ENCODE data around the gene STOX1. TPM values are rescaled to one million over a fixed set of nuclear protein-coding genes. Genes with fewer than 3 reads are reported as not detected.
"Not testable (repeated sequence)": the region's sequence is repeated elsewhere in the genome, so short reads cannot be mapped to it uniquely, and the experiment has no call there.

STOX1 gene
- total and polyA plus RNA-seq, 2 of the 8 experiments (the other 6 are each of a cell fraction or from before 2014, with no cell fraction given) = 0.92 to 2.6 TPM

- H2BK120ac ChIP-seq (replicated peaks; ENCODE audit: low read depth, low read length) = no peak overlapping the region
- H3K36me3 ChIP-seq (ENCODE audit: control insufficient read depth in 2 of 4, insufficient read depth in 4 of 4, low read length in 3 of 4) = no peaks in the 10 kb centered on the region; a peak in 1 of 8 replicates
- DNase-seq (ENCODE audit: low read depth in 1 of 2, low spot score in 2 of 2) = no peak
- no peaks in the 10 kb centered on the region for H3K79me1 ChIP-seq (ENCODE audit: low read depth, low read length)
- no peak overlapping the region for H3K27ac ChIP-seq (ENCODE audit: low read depth, low read length)
- no peak overlapping the region for H3K18ac ChIP-seq (ENCODE audit: extremely low read depth, low read length)
- H3K14ac ChIP-seq (ENCODE audit: insufficient read length) = no peak overlapping the region
- no peak overlapping the region for H3K4me2 ChIP-seq (ENCODE audit: insufficient read depth in 1 of 2, low read depth in 2 of 2, low read length in 2 of 2)
- no peak overlapping the region for H3K23ac ChIP-seq (ENCODE audit: insufficient read length)
- no peak overlapping the region for H2BK12ac ChIP-seq (ENCODE audit: low read depth, low read length)
- no peak overlapping the region for H3K4ac ChIP-seq (replicated peaks; ENCODE audit: insufficient read length, low read depth, low read length)
- no peak overlapping the region for H3K9ac ChIP-seq (replicated peaks in 1 of 4; ENCODE audit: extremely low read depth in 1 of 4, low read depth in 3 of 4, low read length in 3 of 4)
- H4K8ac ChIP-seq (ENCODE audit: extremely low read depth, insufficient read depth, low read length) = no peak overlapping the region
- H3K9me3 ChIP-seq (ENCODE audit: insufficient read depth in 2 of 2, low read depth in 1 of 2, low read length in 1 of 2) = peaks cover 28 to 36% of the 10 kb centered on the region in 2 experiments
- ChIA-PET POLR2A (ENCODE audit: partially characterized antibody) (no interaction called here), CTCF (ENCODE audit: partially characterized antibody) (interaction anchor here (1.7 kb wide), 1 partner anchor 12 kb away, joined by 3 read pairs; no protein-coding TSS in a partner anchor)
- FAIRE-seq = no peak
- H2BK15ac ChIP-seq (ENCODE audit: low read length) = no peak overlapping the region
- no peaks in the 10 kb centered on the region for H3K4me1 ChIP-seq (replicated peaks in 1 of 4; ENCODE audit: control insufficient read depth in 3 of 4, insufficient read depth in 4 of 4, low read length in 3 of 4)
- 96% methylated on average over 1 of the region's 1 CpG; no CpG with 5 or more reads in 1 of the 2 experiments for WGBS, 2 experiments (ENCODE audit: extremely low coverage in 1 of 2, insufficient coverage in 1 of 2, insufficient read length in 1 of 2, insufficient replicate concordance in 2 of 2, low coverage in 1 of 2, low lambda C conversion rate in 2 of 2, missing lambda C conversion rate in 1 of 2)
- H3K79me2 ChIP-seq (ENCODE audit: control insufficient read depth in 1 of 2, insufficient read depth in 2 of 2, low read length in 2 of 2) = no peaks in the 10 kb centered on the region
- no peak overlapping the region for H2AK5ac ChIP-seq (ENCODE audit: low read depth, low read length)
- H2BK20ac ChIP-seq (ENCODE audit: low read length) = no peak overlapping the region
- no peaks in the 10 kb centered on the region for H3K27me3 ChIP-seq (replicated peaks in 1 of 4; ENCODE audit: control insufficient read depth in 3 of 4, extremely low read depth in 1 of 4, insufficient read depth in 3 of 4, low read length in 3 of 4)
- no peak overlapping the region for H3K56ac ChIP-seq (replicated peaks; ENCODE audit: insufficient read length, low read depth, low read length)
- no peak overlapping the region for H4K5ac ChIP-seq (ENCODE audit: insufficient read length, low read depth, low read length)
- TF ChIP-seq PHF8 (conservative IDR thresholded peaks at IDR 0.05; ENCODE audit: low read depth, low read length) = no peak
- no peak overlapping the region for H2AFZ ChIP-seq (ENCODE audit: low read length)
- H2BK5ac ChIP-seq (ENCODE audit: low read depth, low read length) = no peak overlapping the region
- no peaks in the 10 kb centered on the region for H3K23me2 ChIP-seq (ENCODE audit: low read depth, low read length)
- H3K4me3 ChIP-seq (ENCODE audit: extremely low read depth in 1 of 4, insufficient read depth in 2 of 4, low read depth in 3 of 4, low read length in 4 of 4) = no peak overlapping the region
- H4K91ac ChIP-seq (replicated peaks; ENCODE audit: insufficient read length, low read length) = no peak overlapping the region
- H4K20me1 ChIP-seq (replicated peaks in 1 of 2; ENCODE audit: control insufficient read depth in 1 of 2, insufficient read depth in 2 of 2, low read length in 2 of 2) = no peaks in the 10 kb centered on the region
These were observed 37.3 kb downstream of the STOX1 start for GRCh38 chr10:68864611-68865010.

- FAIRE-seq; H3K4ac ChIP-seq (replicated peaks; ENCODE audit: insufficient read length, low read depth, low read length); H2BK15ac ChIP-seq (ENCODE audit: low read length); H3K9ac ChIP-seq (replicated peaks in 1 of 4; ENCODE audit: extremely low read depth in 1 of 4, low read depth in 3 of 4, low read length in 3 of 4); H3K4me2 ChIP-seq (ENCODE audit: insufficient read depth in 1 of 2, low read depth in 2 of 2, low read length in 2 of 2); H3K27ac ChIP-seq (ENCODE audit: low read depth, low read length); H3K23ac ChIP-seq (ENCODE audit: insufficient read length); H3K18ac ChIP-seq (ENCODE audit: extremely low read depth, low read length); H3K56ac ChIP-seq (replicated peaks; ENCODE audit: insufficient read length, low read depth, low read length); H4K8ac ChIP-seq (ENCODE audit: extremely low read depth, insufficient read depth, low read length); H2BK12ac ChIP-seq (ENCODE audit: low read depth, low read length); H4K91ac ChIP-seq (replicated peaks; ENCODE audit: insufficient read length, low read length); H4K20me1 ChIP-seq (replicated peaks in 1 of 2; ENCODE audit: control insufficient read depth in 1 of 2, insufficient read depth in 2 of 2, low read length in 2 of 2); H3K79me1 ChIP-seq (ENCODE audit: low read depth, low read length); H2BK5ac ChIP-seq (ENCODE audit: low read depth, low read length); H4K5ac ChIP-seq (ENCODE audit: insufficient read length, low read depth, low read length); H3K27me3 ChIP-seq (replicated peaks in 1 of 4; ENCODE audit: control insufficient read depth in 3 of 4, extremely low read depth in 1 of 4, insufficient read depth in 3 of 4, low read length in 3 of 4); POLR2A ChIA-PET (ENCODE audit: partially characterized antibody); H2BK120ac ChIP-seq (replicated peaks; ENCODE audit: low read depth, low read length); H3K79me2 ChIP-seq (ENCODE audit: control insufficient read depth in 1 of 2, insufficient read depth in 2 of 2, low read length in 2 of 2); H2BK20ac ChIP-seq (ENCODE audit: low read length); H2AK5ac ChIP-seq (ENCODE audit: low read depth, low read length); H2AFZ ChIP-seq (ENCODE audit: low read length); H3K14ac ChIP-seq (ENCODE audit: insufficient read length); H3K36me3 ChIP-seq (ENCODE audit: control insufficient read depth in 2 of 4, insufficient read depth in 4 of 4, low read length in 3 of 4); H3K4me3 ChIP-seq (ENCODE audit: extremely low read depth in 1 of 4, insufficient read depth in 2 of 4, low read depth in 3 of 4, low read length in 4 of 4); H3K23me2 ChIP-seq (ENCODE audit: low read depth, low read length); DNase-seq (ENCODE audit: low read depth in 1 of 2, low spot score in 2 of 2): not testable (repeated sequence)
- 90% methylated on average over 8 of the region's 8 CpGs; no CpG with 5 or more reads in 1 of the 2 experiments for WGBS, 2 experiments (ENCODE audit: extremely low coverage in 1 of 2, insufficient coverage in 1 of 2, insufficient read length in 1 of 2, insufficient replicate concordance in 2 of 2, low coverage in 1 of 2, low lambda C conversion rate in 2 of 2, missing lambda C conversion rate in 1 of 2)
- peaks cover 0 to 13% (median 7%) of the 10 kb centered on the region in 4 experiments; a peak in 4 of 7 replicates for H3K4me1 ChIP-seq (replicated peaks in 1 of 4; ENCODE audit: control insufficient read depth in 3 of 4, insufficient read depth in 4 of 4, low read length in 3 of 4)
- peaks cover 8 to 21% of the 10 kb centered on the region in 2 experiments for H3K9me3 ChIP-seq (ENCODE audit: insufficient read depth in 2 of 2, low read depth in 1 of 2, low read length in 1 of 2)
- CTCF ChIA-PET (ENCODE audit: partially characterized antibody) = interaction anchor here (1.6 kb wide), 1 partner anchor 11 kb away, joined by 3 read pairs; no protein-coding TSS in a partner anchor
These were observed 40.8 kb downstream of the STOX1 start for GRCh38 chr10:68868173-68868572.

Data from H1 (cell line).